Measurements from ENCODE around the gene IL9. TPM values are rescaled to one million over a fixed set of nuclear protein-coding genes. Genes with fewer than 3 reads are reported as not detected.

IL9 gene
- total and polyA plus RNA-seq, 2 experiments from 2014 or later, result not detected

DNA sequence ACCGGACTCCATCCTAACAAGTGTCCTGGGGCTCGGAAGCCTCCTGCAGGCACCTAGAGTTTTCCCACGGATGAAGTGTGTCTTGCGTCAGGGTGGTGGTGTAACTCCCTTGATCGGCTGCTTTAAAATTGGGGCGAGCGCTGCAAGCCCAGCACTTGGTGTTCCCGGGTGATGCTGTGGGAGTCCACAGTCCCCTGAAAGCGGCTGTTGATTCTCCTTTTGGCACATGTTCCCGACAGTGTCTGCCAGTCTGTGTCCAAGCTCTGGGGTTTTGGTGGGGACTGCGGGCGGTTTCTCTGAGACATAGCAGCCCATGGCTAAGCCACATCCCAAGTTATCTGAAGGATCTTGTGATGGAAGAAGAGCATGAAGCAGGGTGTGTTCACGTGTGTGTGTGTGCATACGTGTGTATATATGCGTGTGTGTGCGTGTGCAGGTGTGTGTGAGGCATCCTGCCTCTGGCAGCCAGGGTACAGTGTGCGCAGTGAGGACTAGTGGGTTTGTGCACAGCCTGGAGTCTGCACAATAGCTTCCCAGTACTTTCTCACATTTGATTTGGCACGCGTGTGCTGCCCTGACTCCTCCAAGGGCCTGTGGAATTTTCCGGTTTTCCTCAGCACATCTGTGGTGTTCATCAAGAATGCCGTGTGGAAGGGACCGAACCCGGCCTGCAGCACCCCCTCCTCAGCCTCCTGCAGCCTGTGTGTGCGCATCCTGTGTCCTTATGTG, 44.3 kb downstream of the IL9 start:
- no peaks in the 10 kb centered on the region for H3K36me3 ChIP-seq (replicated peaks; ENCODE audit: insufficient read depth, low read depth)
- H2AFZ ChIP-seq, result no peak overlapping the region
- H3K9me3 ChIP-seq (ENCODE audit: low read depth), result no peaks in the 10 kb centered on the region
- no peak overlapping the region for H3K27ac ChIP-seq
- H4K20me1 ChIP-seq (ENCODE audit: insufficient read depth, poor library complexity, severe bottlenecking), result no peaks in the 10 kb centered on the region
- no peak overlapping the region for H3K4me3 ChIP-seq
- TF ChIP-seq EZH2 (IDR thresholded peaks at IDR 0.05; ENCODE audit: borderline replicate concordance) (no peak), EZH2phosphoT487 (IDR thresholded peaks at IDR 0.05; ENCODE audit: low read depth, severe bottlenecking, unreplicated experiment) (no peak)
- TF ChIP-seq, protein P1, sequence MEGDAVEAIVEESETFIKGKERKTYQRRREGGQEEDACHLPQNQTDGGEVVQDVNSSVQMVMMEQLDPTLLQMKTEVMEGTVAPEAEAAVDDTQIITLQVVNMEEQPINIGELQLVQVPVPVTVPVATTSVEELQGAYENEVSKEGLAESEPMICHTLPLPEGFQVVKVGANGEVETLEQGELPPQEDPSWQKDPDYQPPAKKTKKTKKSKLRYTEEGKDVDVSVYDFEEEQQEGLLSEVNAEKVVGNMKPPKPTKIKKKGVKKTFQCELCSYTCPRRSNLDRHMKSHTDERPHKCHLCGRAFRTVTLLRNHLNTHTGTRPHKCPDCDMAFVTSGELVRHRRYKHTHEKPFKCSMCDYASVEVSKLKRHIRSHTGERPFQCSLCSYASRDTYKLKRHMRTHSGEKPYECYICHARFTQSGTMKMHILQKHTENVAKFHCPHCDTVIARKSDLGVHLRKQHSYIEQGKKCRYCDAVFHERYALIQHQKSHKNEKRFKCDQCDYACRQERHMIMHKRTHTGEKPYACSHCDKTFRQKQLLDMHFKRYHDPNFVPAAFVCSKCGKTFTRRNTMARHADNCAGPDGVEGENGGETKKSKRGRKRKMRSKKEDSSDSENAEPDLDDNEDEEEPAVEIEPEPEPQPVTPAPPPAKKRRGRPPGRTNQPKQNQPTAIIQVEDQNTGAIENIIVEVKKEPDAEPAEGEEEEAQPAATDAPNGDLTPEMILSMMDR (IDR thresholded peaks at IDR 0.05; ENCODE audit: poor library complexity), result no peak
- no peaks in the 10 kb centered on the region for H3K9me2 ChIP-seq (replicated peaks; ENCODE audit: insufficient read depth)
- H3K4me2 ChIP-seq, result no peak overlapping the region
- 89% methylated on average over 24 of the region's 24 CpGs for WGBS (ENCODE audit: low lambda C conversion rate, missing lambda C conversion rate)
- DNase-seq (ENCODE audit: low spot score), result no peak
- no peaks in the 10 kb centered on the region for H3K79me2 ChIP-seq
- H3K4me1 ChIP-seq (ENCODE audit: insufficient read depth), result no peaks in the 10 kb centered on the region
- H3K27me3 ChIP-seq, result no peaks in the 10 kb centered on the region

DNA sequence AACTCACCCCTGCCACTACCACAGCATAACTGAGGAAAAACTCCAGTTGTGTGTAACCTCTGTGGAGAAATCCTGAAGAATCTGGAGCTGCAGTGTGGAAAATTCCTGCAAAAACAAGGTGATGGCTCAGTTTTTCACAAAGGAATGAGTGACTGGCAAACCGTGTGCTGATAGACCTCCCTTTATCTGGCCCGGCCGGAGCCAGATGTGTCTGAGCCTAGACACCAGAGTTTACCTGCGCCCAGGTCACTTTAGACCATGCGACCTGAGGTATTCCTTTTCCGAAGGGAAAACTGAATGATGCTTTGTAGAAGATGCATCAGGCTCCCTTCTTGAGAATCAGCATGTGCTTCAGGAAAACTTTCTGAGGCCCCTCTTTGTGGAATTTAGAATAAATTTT, 45.0 kb downstream of the IL9 start:
- no peaks in the 10 kb centered on the region for H3K27me3 ChIP-seq
- H3K4me1 ChIP-seq (ENCODE audit: insufficient read depth), result no peaks in the 10 kb centered on the region
- no peak for DNase-seq (ENCODE audit: low spot score)
- TF ChIP-seq, protein P1 (IDR thresholded peaks at IDR 0.05; ENCODE audit: poor library complexity), result no peak
- TF ChIP-seq EZH2phosphoT487 (IDR thresholded peaks at IDR 0.05; ENCODE audit: low read depth, severe bottlenecking, unreplicated experiment), result no peak
- TF ChIP-seq EZH2 (IDR thresholded peaks at IDR 0.05; ENCODE audit: borderline replicate concordance), result no peak
- 92% methylated on average over 6 of the region's 6 CpGs for WGBS (ENCODE audit: low lambda C conversion rate, missing lambda C conversion rate)
- H4K20me1 ChIP-seq (ENCODE audit: insufficient read depth, poor library complexity, severe bottlenecking), result no peaks in the 10 kb centered on the region
- H3K36me3 ChIP-seq (replicated peaks; ENCODE audit: insufficient read depth, low read depth), result no peaks in the 10 kb centered on the region
- no peak overlapping the region for H2AFZ ChIP-seq
- no peaks in the 10 kb centered on the region for H3K9me3 ChIP-seq (ENCODE audit: low read depth)
- no peak overlapping the region for H3K27ac ChIP-seq
- no peaks in the 10 kb centered on the region for H3K9me2 ChIP-seq (replicated peaks; ENCODE audit: insufficient read depth)
- H3K79me2 ChIP-seq, result no peaks in the 10 kb centered on the region
- H3K4me3 ChIP-seq, result no peak overlapping the region
- no peak overlapping the region for H3K4me2 ChIP-seq

DNA sequence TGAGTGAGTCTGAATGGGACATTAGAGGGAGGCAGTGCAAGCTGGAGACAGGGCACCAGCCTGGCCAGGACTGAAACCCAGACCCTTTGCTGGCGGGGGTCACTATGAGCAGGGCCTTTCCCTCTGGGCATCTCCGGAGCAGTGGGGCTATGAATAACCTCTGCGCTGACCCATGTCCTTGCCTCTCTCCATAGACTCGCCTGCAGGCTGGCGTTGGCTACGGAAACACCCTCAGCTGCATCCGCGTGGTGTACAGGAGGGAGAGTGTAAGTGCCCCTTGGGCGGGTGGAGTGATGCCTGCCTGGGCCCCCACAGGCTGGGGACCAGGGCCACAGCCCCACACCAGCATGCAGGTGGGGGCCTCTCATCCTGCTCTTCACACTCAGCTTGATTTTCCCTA, 45.4 kb downstream of the IL9 start:
- Histone ChIP-seq H4K20me1 (ENCODE audit: insufficient read depth, poor library complexity, severe bottlenecking) (no peaks in the 10 kb centered on the region), H3K79me2 (no peaks in the 10 kb centered on the region), H3K27ac (no peak overlapping the region), H3K9me2 (replicated peaks; ENCODE audit: insufficient read depth) (no peaks in the 10 kb centered on the region), H3K27me3 (no peaks in the 10 kb centered on the region), H3K4me3 (no peak overlapping the region), H3K9me3 (ENCODE audit: low read depth) (no peaks in the 10 kb centered on the region), H3K4me2 (no peak overlapping the region), H2AFZ (no peak overlapping the region), H3K36me3 (replicated peaks; ENCODE audit: insufficient read depth, low read depth) (no peaks in the 10 kb centered on the region), H3K4me1 (ENCODE audit: insufficient read depth) (no peaks in the 10 kb centered on the region)
- no peak for DNase-seq (ENCODE audit: low spot score)
- WGBS (ENCODE audit: low lambda C conversion rate, missing lambda C conversion rate), result 92% methylated on average over 9 of the region's 9 CpGs
- no peak for TF ChIP-seq EZH2phosphoT487 (IDR thresholded peaks at IDR 0.05; ENCODE audit: low read depth, severe bottlenecking, unreplicated experiment)
- TF ChIP-seq, protein P1 (IDR thresholded peaks at IDR 0.05; ENCODE audit: poor library complexity), result no peak
- no peak for TF ChIP-seq EZH2 (IDR thresholded peaks at IDR 0.05; ENCODE audit: borderline replicate concordance)

Data from hepatocyte (in vitro differentiated cells).